ENCODE measurements around the gene PGK2. TPM values are rescaled to one million over a fixed set of nuclear protein-coding genes. Genes with fewer than 3 reads are reported as not detected.

PGK2 gene
- total RNA-seq, 6 experiments from 2014 or later, result not detected

DNA sequence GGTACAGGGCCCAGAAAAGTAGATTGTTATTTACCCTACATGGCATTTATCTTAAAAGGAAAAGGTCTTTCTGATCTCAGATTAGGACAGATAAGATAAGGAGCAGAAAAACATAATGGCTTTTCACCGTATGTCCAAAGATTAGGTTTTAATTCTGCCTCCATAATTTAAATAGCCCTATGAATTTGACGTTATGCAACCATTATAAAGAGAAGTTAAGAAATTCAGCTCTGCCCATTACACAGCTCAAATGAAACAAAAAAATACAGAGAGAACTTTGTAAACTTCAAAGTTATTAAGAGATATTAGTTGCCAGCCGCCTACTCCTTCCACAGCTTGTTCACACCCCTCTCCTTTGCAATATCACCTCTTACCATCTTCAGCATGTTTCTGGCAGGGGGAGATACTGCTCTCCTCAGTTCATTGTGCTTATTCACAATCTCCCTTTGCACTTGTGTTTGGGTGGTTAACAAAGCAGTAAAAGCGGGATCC, 51.0 kb downstream of the PGK2 start:
- TF ChIP-seq, protein P1, sequence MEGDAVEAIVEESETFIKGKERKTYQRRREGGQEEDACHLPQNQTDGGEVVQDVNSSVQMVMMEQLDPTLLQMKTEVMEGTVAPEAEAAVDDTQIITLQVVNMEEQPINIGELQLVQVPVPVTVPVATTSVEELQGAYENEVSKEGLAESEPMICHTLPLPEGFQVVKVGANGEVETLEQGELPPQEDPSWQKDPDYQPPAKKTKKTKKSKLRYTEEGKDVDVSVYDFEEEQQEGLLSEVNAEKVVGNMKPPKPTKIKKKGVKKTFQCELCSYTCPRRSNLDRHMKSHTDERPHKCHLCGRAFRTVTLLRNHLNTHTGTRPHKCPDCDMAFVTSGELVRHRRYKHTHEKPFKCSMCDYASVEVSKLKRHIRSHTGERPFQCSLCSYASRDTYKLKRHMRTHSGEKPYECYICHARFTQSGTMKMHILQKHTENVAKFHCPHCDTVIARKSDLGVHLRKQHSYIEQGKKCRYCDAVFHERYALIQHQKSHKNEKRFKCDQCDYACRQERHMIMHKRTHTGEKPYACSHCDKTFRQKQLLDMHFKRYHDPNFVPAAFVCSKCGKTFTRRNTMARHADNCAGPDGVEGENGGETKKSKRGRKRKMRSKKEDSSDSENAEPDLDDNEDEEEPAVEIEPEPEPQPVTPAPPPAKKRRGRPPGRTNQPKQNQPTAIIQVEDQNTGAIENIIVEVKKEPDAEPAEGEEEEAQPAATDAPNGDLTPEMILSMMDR (IDR thresholded peaks at IDR 0.05), result no peak
- TF ChIP-seq POLR2A (IDR thresholded peaks at IDR 0.05), result no peak
- WGBS (ENCODE audit: insufficient coverage, low coverage, low lambda C conversion rate, missing lambda C conversion rate), result 51% methylated on average over 4 of the region's 4 CpGs
- H3K36me3 ChIP-seq, result no peaks in the 10 kb centered on the region
- intact Hi-C loops (cut with DNase I), result no loop called here
- no peak for ATAC-seq
- no peaks in the 10 kb centered on the region for H3K9me3 ChIP-seq
- H3K27me3 ChIP-seq, result no peaks in the 10 kb centered on the region
- no peak overlapping the region for H3K27ac ChIP-seq
- H3K4me3 ChIP-seq, result no peak overlapping the region
- DNase-seq, result no peak
- H3K4me1 ChIP-seq, result no peaks in the 10 kb centered on the region

Other genes starting within 250 kb of the PGK2 start
- gene C6orf141, start 236.6 kb downstream of the PGK2 start, total RNA-seq, result 1 to 10 TPM in 3 of 6 experiments, under 1 TPM in 3; 0.18 to 3.4 (median 0.79) TPM
- gene RHAG, start 150.4 kb downstream of the PGK2 start, total RNA-seq, result 1 to 10 TPM in 1 of 6 experiments, under 1 TPM in 3, not detected in 2; 0.18 to 2.7 (median 0.85) TPM
- not detected for gene CRISP2, start 73.7 kb downstream of the PGK2 start, total RNA-seq
- 1 to 10 TPM in 1 of 6 experiments, under 1 TPM in 4, not detected in 1; 0.21 to 2.3 (median 0.24) TPM for gene CRISP3, start 42.9 kb downstream of the PGK2 start, total RNA-seq
- gene CRISP1, start 79.2 kb upstream of the PGK2 start, total RNA-seq, result not detected
- gene DEFB114, start 176.9 kb upstream of the PGK2 start, total RNA-seq, result not detected
- gene DEFB113, start 182.3 kb upstream of the PGK2 start, total RNA-seq, result not detected
- not detected for gene DEFB110, start 234.7 kb upstream of the PGK2 start, total RNA-seq

All from right lobe of liver (tissue), 6 donors.